ENCODE data around the gene PRLR. TPM values are rescaled to one million over a fixed set of nuclear protein-coding genes. Genes with fewer than 3 reads are reported as not detected.

The PRLR gene
- total and polyA plus RNA-seq, 2 of the 8 experiments (the other 6 are each of a cell fraction or from before 2014, with no cell fraction given), result 0.53 to 2.5 TPM

DNA sequence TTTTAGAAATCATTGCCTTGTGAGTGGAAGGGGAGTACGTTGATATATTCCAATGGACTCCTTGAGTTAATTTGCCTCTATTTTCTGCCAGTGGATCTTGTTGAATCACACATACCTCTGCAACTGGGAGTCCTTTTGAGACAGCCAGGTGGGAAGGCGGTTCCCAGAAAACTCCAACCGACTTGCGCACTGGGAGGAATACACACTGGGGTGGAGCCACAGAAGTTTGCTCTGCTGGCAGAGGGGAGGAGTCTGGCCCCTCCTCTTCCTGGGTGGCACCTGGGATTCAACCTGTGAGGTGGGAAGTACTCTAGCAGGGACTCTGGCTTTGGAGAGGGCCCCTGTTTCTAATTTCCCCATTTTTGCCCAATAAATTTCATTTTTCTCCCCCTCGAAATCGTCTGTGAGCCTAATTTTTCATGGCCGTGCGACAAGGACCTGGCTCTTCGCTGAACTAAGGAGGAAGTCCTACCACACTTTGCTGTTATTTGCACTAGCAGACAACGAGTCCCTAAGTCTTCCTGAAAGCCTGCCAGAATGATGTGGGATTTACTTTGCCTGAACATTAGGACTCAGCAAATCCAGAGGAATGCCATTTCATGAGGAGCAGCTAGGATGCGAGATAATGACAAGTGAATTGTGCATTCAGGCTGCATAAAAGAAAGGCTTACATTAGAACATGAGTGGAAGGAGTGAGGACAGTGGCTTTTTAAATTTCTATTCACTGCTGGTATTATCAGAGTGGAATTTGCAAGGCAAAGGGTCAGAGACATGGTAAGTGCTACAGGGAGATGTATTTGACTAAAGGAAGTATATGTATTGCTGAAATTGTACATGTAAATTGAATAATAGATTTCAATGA, 67.2 kb downstream of the PRLR start:
- no peak overlapping the region for H3K4me2 ChIP-seq (ENCODE audit: insufficient read depth in 1 of 2, low read depth in 2 of 2, low read length in 2 of 2)
- H3K4me1 ChIP-seq (replicated peaks in 1 of 4; ENCODE audit: control insufficient read depth in 3 of 4, insufficient read depth in 4 of 4, low read length in 3 of 4), result no peaks in the 10 kb centered on the region
- no peak overlapping the region for H4K5ac ChIP-seq (ENCODE audit: insufficient read length, low read depth, low read length)
- no peak overlapping the region for H2BK5ac ChIP-seq (ENCODE audit: low read depth, low read length)
- no peak overlapping the region for H3K56ac ChIP-seq (replicated peaks; ENCODE audit: insufficient read length, low read depth, low read length)
- no peak overlapping the region for H3K9ac ChIP-seq (replicated peaks in 1 of 4; ENCODE audit: extremely low read depth in 1 of 4, low read depth in 3 of 4, low read length in 3 of 4)
- DNase-seq (ENCODE audit: low read depth in 1 of 2, low spot score in 2 of 2) (no peak), FAIRE-seq (no peak)
- POLR2A ChIA-PET (ENCODE audit: partially characterized antibody), result no interaction called here
- no peak overlapping the region for H2AK5ac ChIP-seq (ENCODE audit: low read depth, low read length)
- no peaks in the 10 kb centered on the region for H3K79me1 ChIP-seq (ENCODE audit: low read depth, low read length)
- no peaks in the 10 kb centered on the region for H3K79me2 ChIP-seq (ENCODE audit: control insufficient read depth in 1 of 2, insufficient read depth in 2 of 2, low read length in 2 of 2)
- CTCF ChIA-PET (ENCODE audit: partially characterized antibody), result interaction anchor here (1.1 to 1.3 kb wide), 3 partner anchors 20 to 63 kb away, joined by 3 read pairs; no protein-coding TSS in a partner anchor
- H3K4ac ChIP-seq (replicated peaks; ENCODE audit: insufficient read length, low read depth, low read length), result no peak overlapping the region
- H3K9me3 ChIP-seq (ENCODE audit: insufficient read depth in 2 of 2, low read depth in 1 of 2, low read length in 1 of 2), result peaks cover 0 to 6% of the 10 kb centered on the region in 2 experiments; a peak in 1 of 4 replicates
- H2BK12ac ChIP-seq (ENCODE audit: low read depth, low read length), result no peak overlapping the region
- TF ChIP-seq GTF2F1 (IDR thresholded peaks at IDR 0.05; ENCODE audit: borderline replicate concordance, low read depth, low read length) (no peak), EZH2 (IDR thresholded peaks at IDR 0.05; ENCODE audit: low read depth, low read length, severe bottlenecking) (no peak), RAD21 (IDR thresholded peaks at IDR 0.05 in 1 of 2, conservative IDR thresholded peaks at IDR 0.05 in 1 of 2; ENCODE audit: low read depth in 2 of 2, low read length in 2 of 2) (no peak), KDM5A (IDR thresholded peaks at IDR 0.05; ENCODE audit: low read length) (no peak), TEAD4 (IDR thresholded peaks at IDR 0.05; ENCODE audit: low read depth, low read length) (no peak), TAF7 (optimal IDR thresholded peaks at IDR 0.05; ENCODE audit: borderline replicate concordance, low read depth, low read length) (no peak), JUN (IDR thresholded peaks at IDR 0.05; ENCODE audit: low read depth, low read length) (no peak), GABPA (IDR thresholded peaks at IDR 0.05; ENCODE audit: borderline replicate concordance, insufficient read depth, low read length) (no peak), RNF2 (IDR thresholded peaks at IDR 0.05; ENCODE audit: borderline replicate concordance, low read depth, low read length, missing control alignments, poor library complexity, severe bottlenecking) (no peak), CBX8 (IDR thresholded peaks at IDR 0.05; ENCODE audit: borderline replicate concordance, low read depth, low read length) (no peak)
- WGBS, 2 experiments (ENCODE audit: extremely low coverage in 1 of 2, insufficient coverage in 1 of 2, insufficient read length in 1 of 2, insufficient replicate concordance in 2 of 2, low coverage in 1 of 2, low lambda C conversion rate in 2 of 2, missing lambda C conversion rate in 1 of 2), result 91% methylated on average over 11 of the region's 11 CpGs; no CpG with 5 or more reads in 1 of the 2 experiments
- no peak overlapping the region for H2BK15ac ChIP-seq (ENCODE audit: low read length)
- no peak overlapping the region for H2BK20ac ChIP-seq (ENCODE audit: low read length)
- H3K27ac ChIP-seq (ENCODE audit: low read depth, low read length), result no peak overlapping the region
- no peak overlapping the region for H3K14ac ChIP-seq (ENCODE audit: insufficient read length)
- no peak overlapping the region for H2BK120ac ChIP-seq (replicated peaks; ENCODE audit: low read depth, low read length)
- H3K23me2 ChIP-seq (ENCODE audit: low read depth, low read length), result no peaks in the 10 kb centered on the region
- no peaks in the 10 kb centered on the region for H4K20me1 ChIP-seq (replicated peaks in 1 of 2; ENCODE audit: control insufficient read depth in 1 of 2, insufficient read depth in 2 of 2, low read length in 2 of 2)
- no peak overlapping the region for H4K8ac ChIP-seq (ENCODE audit: extremely low read depth, insufficient read depth, low read length)
- H3K36me3 ChIP-seq (ENCODE audit: control insufficient read depth in 2 of 4, insufficient read depth in 4 of 4, low read length in 3 of 4), result no peaks in the 10 kb centered on the region
- no peak overlapping the region for H4K91ac ChIP-seq (replicated peaks; ENCODE audit: insufficient read length, low read length)
- H3K18ac ChIP-seq (ENCODE audit: extremely low read depth, low read length), result no peak overlapping the region
- H3K4me3 ChIP-seq (ENCODE audit: extremely low read depth in 1 of 4, insufficient read depth in 2 of 4, low read depth in 3 of 4, low read length in 4 of 4), result no peak overlapping the region
- no peak overlapping the region; the same call in 1 of the 2 replicates for H2AFZ ChIP-seq (ENCODE audit: low read length)
- no peaks in the 10 kb centered on the region for H3K27me3 ChIP-seq (replicated peaks in 1 of 4; ENCODE audit: control insufficient read depth in 3 of 4, extremely low read depth in 1 of 4, insufficient read depth in 3 of 4, low read length in 3 of 4)
- H3K23ac ChIP-seq (ENCODE audit: insufficient read length), result no peak overlapping the region
